H1 (cell line): ENCODE measurements around the gene CHRDL1. TPM values are rescaled to one million over a fixed set of nuclear protein-coding genes. Genes with fewer than 3 reads are reported as not detected.

ENCODE experiments used
- CTCF ChIP-seq, 3 experiments: IDR thresholded peaks; 1 replicate in 2 of 3; 2 replicates in 1 of 3; pipeline versions ENCODE4 v1.5.1 to v1.6.1; 2011; ENCODE audit warnings: low read length in 3 of 3, mild to moderate bottlenecking in 3 of 3, inconsistent platforms in 2 of 3, low read depth in 1 of 3, moderate library complexity in 1 of 3; ENCODE audit not compliant: insufficient read depth in 1 of 3; ENCODE audit errors: control extremely low read depth in 1 of 3
- HDAC2 ChIP-seq, 2 experiments: fragments of 300-600 bp in 1 of 2; sonication (generic) in 1 of 2; IDR thresholded peaks; 2 replicates each; pipeline ENCODE4 v1.6.1; 2011 to 2012; ENCODE audit warnings: low read depth in 2 of 2, low read length in 2 of 2, mild to moderate bottlenecking in 2 of 2, moderate library complexity in 2 of 2, borderline replicate concordance in 1 of 2, inconsistent platforms in 1 of 2
- PHF8 ChIP-seq: fragments of 200-600 bp; sonication (generic); conservative IDR thresholded peaks from 2 replicates; pipeline ENCODE4 v1.7.1; 2012; ENCODE audit warnings: low read depth, mild to moderate bottlenecking, inconsistent platforms, low read length, moderate library complexity
- TBP ChIP-seq: IDR thresholded peaks from 2 replicates; pipeline ENCODE4 v1.6.1; 2011; ENCODE audit warnings: low read depth, low read length, improper control_type of control experiment
- TEAD4 ChIP-seq: IDR thresholded peaks from 2 replicates; pipeline ENCODE4 v1.6.1; 2012; ENCODE audit warnings: low read depth, low read length, inconsistent platforms, mixed read lengths
- polyA plus RNA-seq, 7 experiments: library from polyadenylated mRNA; depleted of rRNA in 3 of 7; stranded (reverse) in 5 of 7; unstranded in 2 of 7; fragments of >200 nt in 5 of 7; fragments of 200-250 nt in 2 of 7; gene quantifications; 1 replicate in 5 of 7; 2 replicates in 1 of 7; 4 replicates in 1 of 7; pipeline versions ENCODE4 v1.2.1 to v1.2.3, GENCODE V29; 2011 to 2013; ENCODE audit warnings: missing spikeins in 2 of 7, mixed read lengths in 2 of 7
- total RNA-seq: library from RNA; stranded (reverse); fragmentation: NEBNext Ultra II Directional; extraction: Animal tissue kit (Norgen Biotek cat#: 25700); gene quantifications from 2 replicates; pipeline ENCODE4 v1.2.1, GENCODE V29; 2021

CHRDL1 gene
- total and polyA plus RNA-seq, 2 of the 8 experiments (the other 6 are each of a cell fraction or from before 2014, with no cell fraction given), result 5.6 to 15.6 TPM

- TF ChIP-seq CTCF (IDR thresholded peaks at IDR 0.05; ENCODE audit: control extremely low read depth in 1 of 3, insufficient read depth in 1 of 3, low read depth in 1 of 3, low read length in 3 of 3) (no peak), PHF8 (no peak), TEAD4 (no peak), HDAC2 (IDR thresholded peaks at IDR 0.05; ENCODE audit: borderline replicate concordance in 1 of 2, low read depth in 2 of 2, low read length in 2 of 2) (no peak), TBP (no peak)
These were observed 1.0 kb downstream of the CHRDL1 start (continued) for GRCh38 chrX:110794601-110795000.
